OCI-LY1 (cell line): Measurements from ENCODE around the gene COL21A1.

Experiments
- EZH2 ChIP-seq: fragments of 200-600 bp; sonication (generic), shearing (Covaris generic); IDR thresholded peaks from 2 replicates; pipeline ENCODE4 v1.8.0; 2017; ENCODE audit warnings: borderline replicate concordance, mixed run types, mild to moderate bottlenecking, antibody characterized with exemption, low read length, moderate library complexity, mixed read lengths
- TF ChIP-seq, protein P1 (sequence below): fragments of 200-600 bp; sonication (generic), shearing (Covaris generic); IDR thresholded peaks from 2 replicates; pipeline ENCODE4 v1.5.1; 2017; ENCODE audit warnings: mild to moderate bottlenecking, antibody characterized with exemption, low read length, moderate library complexity, mixed read lengths

DNA sequence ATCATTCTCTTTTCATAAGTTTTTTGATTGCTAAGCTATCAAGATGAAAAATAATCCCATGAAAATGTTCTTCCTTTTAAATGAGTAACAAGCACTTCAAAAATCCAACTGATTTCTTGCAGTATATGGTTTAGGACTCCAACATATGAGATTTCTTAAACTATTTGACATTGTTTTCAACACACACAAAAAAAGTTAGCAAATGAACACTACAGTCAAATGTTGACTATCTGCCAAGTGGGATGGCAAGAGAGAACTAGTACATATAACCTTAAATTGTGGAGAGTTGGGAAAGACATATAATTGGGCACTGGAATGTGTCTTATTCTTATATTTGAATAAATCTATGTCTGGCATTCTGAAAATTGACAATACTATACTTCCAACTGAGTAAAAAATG, 15.6 kb downstream of the COL21A1 start:
- TF ChIP-seq, protein P1, sequence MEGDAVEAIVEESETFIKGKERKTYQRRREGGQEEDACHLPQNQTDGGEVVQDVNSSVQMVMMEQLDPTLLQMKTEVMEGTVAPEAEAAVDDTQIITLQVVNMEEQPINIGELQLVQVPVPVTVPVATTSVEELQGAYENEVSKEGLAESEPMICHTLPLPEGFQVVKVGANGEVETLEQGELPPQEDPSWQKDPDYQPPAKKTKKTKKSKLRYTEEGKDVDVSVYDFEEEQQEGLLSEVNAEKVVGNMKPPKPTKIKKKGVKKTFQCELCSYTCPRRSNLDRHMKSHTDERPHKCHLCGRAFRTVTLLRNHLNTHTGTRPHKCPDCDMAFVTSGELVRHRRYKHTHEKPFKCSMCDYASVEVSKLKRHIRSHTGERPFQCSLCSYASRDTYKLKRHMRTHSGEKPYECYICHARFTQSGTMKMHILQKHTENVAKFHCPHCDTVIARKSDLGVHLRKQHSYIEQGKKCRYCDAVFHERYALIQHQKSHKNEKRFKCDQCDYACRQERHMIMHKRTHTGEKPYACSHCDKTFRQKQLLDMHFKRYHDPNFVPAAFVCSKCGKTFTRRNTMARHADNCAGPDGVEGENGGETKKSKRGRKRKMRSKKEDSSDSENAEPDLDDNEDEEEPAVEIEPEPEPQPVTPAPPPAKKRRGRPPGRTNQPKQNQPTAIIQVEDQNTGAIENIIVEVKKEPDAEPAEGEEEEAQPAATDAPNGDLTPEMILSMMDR = no peak
- TF ChIP-seq EZH2 = no peak
